Progenitor cell of endocrine pancreas (in vitro differentiated cells): Measurements from ENCODE around the gene TMEFF1. TPM values are rescaled to one million over a fixed set of nuclear protein-coding genes. Genes with fewer than 3 reads are reported as not detected.
"Not testable (repeated sequence)": the region's sequence is repeated elsewhere in the genome, so short reads cannot be mapped to it uniquely, and the experiment has no call there.

Experiments used
- DNase-seq: peaks from one replicate; pipeline ENCODE4 v3.0.0; 2021; ENCODE audit warnings: low spot score; ENCODE audit not compliant: unreplicated experiment
- H3K27ac Mint-ChIP-seq: 2 replicates; pipeline ENCODE4 v1.8.0; 2021; ENCODE audit warnings: mild to moderate bottlenecking, moderate library complexity, mixed read lengths
- H3K27me3 Mint-ChIP-seq: 2 replicates; pipeline ENCODE4 v1.8.0; 2021; ENCODE audit warnings: mixed read lengths
- H3K36me3 Mint-ChIP-seq: 2 replicates; pipeline ENCODE4 v1.8.0; 2022; ENCODE audit warnings: mixed read lengths; ENCODE audit not compliant: insufficient read depth
- H3K4me1 Mint-ChIP-seq: 2 replicates; pipeline ENCODE4 v1.8.0; 2021; ENCODE audit warnings: low read depth, mixed read lengths
- H3K4me3 Mint-ChIP-seq: 2 replicates; pipeline ENCODE4 v1.8.0; 2021; ENCODE audit warnings: low read depth, mild to moderate bottlenecking, moderate library complexity, mixed read lengths
- H3K9me3 Mint-ChIP-seq: 2 replicates; pipeline ENCODE4 v1.8.0; 2021; ENCODE audit warnings: low read depth, mixed read lengths
- total RNA-seq: library from RNA; stranded (reverse); gene quantifications from 2 replicates; pipeline ENCODE4 v1.2.1, GENCODE V29; 2021
- TF ChIP-seq, protein P1 (sequence below): fragments of 200-600 bp; sonication (generic); IDR thresholded peaks from one replicate; pipeline ENCODE4 v1.5.0; 2021; ENCODE audit warnings: antibody characterized with exemption, mild to moderate bottlenecking; ENCODE audit not compliant: unreplicated experiment

Gene TMEFF1
- total RNA-seq, 1 donor from 2014 or later: 78.1 TPM

DNA sequence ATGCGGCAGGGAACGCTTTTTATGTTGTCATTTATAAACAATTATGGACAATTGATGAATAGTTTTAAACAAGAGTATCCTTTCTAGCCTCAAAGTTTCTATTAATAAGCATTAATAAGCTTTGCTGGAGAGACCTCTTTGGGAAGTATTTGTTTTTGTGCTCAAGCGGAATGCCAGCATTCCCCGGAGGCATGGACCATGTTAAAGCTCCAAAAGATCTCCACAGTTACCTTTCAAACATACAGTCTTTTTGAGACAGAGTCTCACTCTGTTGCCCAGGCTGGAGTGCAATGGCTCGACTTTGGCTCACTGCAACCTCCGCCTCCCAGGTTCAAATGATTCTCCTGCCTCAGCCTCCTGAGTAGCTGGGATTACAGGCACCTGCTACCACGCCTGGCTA is 36.4 kb upstream of the TMEFF1 start:
- Mint-ChIP-seq H3K27ac (no peak overlapping the region), H3K4me1 (peaks cover 9% of the 10 kb centered on the region), H3K36me3 (peaks cover 1% of the 10 kb centered on the region), H3K4me3 (no peak overlapping the region), H3K9me3 (no peaks in the 10 kb centered on the region), H3K27me3 (no peaks in the 10 kb centered on the region)
- TF ChIP-seq, protein P1, sequence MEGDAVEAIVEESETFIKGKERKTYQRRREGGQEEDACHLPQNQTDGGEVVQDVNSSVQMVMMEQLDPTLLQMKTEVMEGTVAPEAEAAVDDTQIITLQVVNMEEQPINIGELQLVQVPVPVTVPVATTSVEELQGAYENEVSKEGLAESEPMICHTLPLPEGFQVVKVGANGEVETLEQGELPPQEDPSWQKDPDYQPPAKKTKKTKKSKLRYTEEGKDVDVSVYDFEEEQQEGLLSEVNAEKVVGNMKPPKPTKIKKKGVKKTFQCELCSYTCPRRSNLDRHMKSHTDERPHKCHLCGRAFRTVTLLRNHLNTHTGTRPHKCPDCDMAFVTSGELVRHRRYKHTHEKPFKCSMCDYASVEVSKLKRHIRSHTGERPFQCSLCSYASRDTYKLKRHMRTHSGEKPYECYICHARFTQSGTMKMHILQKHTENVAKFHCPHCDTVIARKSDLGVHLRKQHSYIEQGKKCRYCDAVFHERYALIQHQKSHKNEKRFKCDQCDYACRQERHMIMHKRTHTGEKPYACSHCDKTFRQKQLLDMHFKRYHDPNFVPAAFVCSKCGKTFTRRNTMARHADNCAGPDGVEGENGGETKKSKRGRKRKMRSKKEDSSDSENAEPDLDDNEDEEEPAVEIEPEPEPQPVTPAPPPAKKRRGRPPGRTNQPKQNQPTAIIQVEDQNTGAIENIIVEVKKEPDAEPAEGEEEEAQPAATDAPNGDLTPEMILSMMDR: no peak
- no peak for DNase-seq

DNA sequence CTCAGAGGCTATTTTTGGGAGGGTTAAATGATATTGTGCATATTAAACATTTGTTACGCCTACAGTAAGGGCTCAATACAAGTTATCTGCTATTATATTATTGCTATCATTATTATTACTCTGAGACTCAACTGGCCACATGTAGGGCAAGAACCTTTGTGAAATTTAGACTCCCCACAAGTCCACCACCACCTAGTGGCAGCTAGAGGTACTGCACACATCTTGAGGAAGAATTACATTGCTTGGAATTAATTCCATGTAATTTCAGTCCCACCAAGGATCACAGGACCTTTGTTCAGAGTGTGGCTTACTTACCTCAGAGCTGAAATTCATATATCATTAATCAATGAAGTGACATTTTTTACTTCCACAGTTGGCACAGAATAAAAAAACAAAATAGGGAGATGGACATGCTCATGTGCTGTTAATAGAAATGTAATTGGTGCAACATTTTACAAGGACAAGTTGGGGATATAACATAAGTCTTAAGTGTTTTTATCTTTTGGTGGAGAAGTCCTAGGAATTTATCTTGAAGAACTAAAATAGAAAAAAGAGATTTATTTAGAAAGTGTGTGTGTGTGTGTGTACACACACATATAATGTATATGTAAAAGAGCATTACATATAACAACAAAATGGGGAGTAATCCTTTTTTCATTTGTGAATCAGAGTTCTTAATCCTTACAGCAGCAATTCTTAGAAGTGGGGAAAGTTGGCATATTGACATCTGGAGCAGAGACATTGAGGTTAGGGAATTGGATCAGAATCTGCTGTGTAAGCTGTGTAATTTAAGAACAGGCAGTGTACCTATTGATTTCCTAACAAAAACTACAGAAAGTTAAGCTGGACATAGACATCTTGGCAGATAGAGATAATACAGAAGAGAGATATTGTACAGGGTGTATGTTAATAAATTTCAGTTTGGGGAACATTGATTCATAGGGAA is 34.8 kb upstream of the TMEFF1 start:
- no peak overlapping the region for H3K4me3 Mint-ChIP-seq
- no peaks in the 10 kb centered on the region for H3K9me3 Mint-ChIP-seq
- peak; percentile 59 for DNase-seq
- peak overlapping the region; percentile 29 for H3K27ac Mint-ChIP-seq
- TF ChIP-seq, protein P1: peak; percentile 86
- H3K36me3 Mint-ChIP-seq: peaks cover 6% of the 10 kb centered on the region
- H3K27me3 Mint-ChIP-seq: no peaks in the 10 kb centered on the region
- peaks cover 9% of the 10 kb centered on the region for H3K4me1 Mint-ChIP-seq

DNA sequence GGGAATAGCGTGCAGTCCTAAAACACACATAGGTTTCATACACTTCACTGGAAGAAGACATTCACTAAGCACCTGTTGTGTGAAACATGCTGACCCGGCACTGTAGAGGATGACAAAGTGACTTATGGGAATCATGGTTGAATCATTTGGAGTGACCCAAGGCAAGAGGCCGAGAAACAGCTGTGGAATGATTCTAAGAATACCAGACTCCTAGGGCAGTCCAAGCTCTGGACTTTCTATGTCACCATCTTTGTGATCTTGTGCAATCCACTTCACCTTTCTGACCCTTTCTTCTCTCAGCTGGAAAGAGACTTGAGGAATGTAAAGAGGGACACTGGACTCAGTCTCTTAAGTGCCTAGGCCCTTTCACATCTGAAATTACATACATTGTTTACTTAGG is 32.9 kb upstream of the TMEFF1 start:
- H3K4me3 Mint-ChIP-seq: no peak overlapping the region
- H3K36me3 Mint-ChIP-seq: peaks cover 9% of the 10 kb centered on the region
- H3K9me3 Mint-ChIP-seq: no peaks in the 10 kb centered on the region
- no peaks in the 10 kb centered on the region for H3K27me3 Mint-ChIP-seq
- TF ChIP-seq, protein P1: no peak
- peaks cover 9% of the 10 kb centered on the region for H3K4me1 Mint-ChIP-seq
- no peak overlapping the region for H3K27ac Mint-ChIP-seq
- no peak for DNase-seq

DNA sequence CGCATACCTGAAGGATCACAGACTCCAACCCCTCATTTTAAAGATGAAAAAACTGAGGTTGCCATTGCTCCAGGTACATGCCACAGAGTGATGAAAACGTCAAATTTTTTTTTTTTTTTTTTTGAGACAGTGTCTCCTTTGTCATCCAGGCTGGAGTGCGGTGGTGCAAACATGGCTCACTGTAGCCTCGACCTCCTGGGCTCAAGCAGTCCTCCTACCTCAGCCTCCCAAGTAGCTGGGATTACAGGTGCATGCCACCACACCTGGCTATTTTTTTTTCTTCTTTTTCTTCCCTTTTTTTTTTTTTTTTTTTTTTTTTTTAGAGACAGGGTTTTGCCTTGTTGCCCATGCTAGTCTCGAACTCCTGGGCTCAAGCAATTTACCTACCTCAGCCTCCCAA is 32.5 kb upstream of the TMEFF1 start:
- H3K27me3 Mint-ChIP-seq, H3K36me3 Mint-ChIP-seq, H3K27ac Mint-ChIP-seq, DNase-seq, H3K4me1 Mint-ChIP-seq, H3K9me3 Mint-ChIP-seq, H3K4me3 Mint-ChIP-seq: not testable (repeated sequence)

DNA sequence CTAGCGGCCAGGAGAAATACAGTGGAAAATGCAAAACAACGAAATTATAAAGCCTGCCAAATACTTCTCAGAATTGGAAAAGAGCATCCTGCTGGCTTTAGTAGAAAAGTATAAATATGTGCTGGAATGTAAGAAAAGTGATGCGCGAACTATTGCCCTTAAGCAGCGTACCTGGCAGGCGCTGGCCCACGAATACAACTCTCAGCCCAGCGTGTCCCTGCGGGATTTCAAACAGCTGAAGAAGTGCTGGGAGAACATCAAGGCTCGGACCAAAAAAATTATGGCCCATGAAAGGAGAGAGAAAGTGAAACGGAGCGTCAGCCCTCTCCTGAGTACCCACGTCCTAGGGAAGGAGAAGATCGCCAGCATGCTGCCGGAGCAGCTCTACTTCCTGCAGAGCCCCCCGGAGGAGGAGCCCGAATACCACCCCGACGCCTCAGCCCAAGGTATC is 31.0 kb upstream of the TMEFF1 start:
- Mint-ChIP-seq H3K36me3 (peaks cover 16% of the 10 kb centered on the region), H3K27me3 (no peaks in the 10 kb centered on the region), H3K27ac (no peak overlapping the region), H3K4me3 (no peak overlapping the region), H3K9me3 (no peaks in the 10 kb centered on the region), H3K4me1 (peaks cover 11% of the 10 kb centered on the region)
- TF ChIP-seq, protein P1: no peak
- DNase-seq: no peak
